GM06990 (cell line): ENCODE data around the gene MROH7.

Experiments used
- DNase-seq: peaks from one replicate; pipeline ENCODE4 v3.0.0-alpha.2; 2011; ENCODE audit not compliant: insufficient read length; ENCODE audit errors: extremely low read depth
- H3K27me3 ChIP-seq: replicated peaks from 2 replicates; pipeline ENCODE4 v1.6.0; 2011; ENCODE audit warnings: low read length; ENCODE audit not compliant: control insufficient read depth, insufficient read depth
- H3K36me3 ChIP-seq: 2 replicates; pipeline ENCODE4 v1.5.1; 2011; ENCODE audit warnings: low read length; ENCODE audit not compliant: control insufficient read depth, insufficient read depth
- H3K4me3 ChIP-seq: replicated peaks from 2 replicates; pipeline ENCODE4 v1.5.1; 2011; ENCODE audit warnings: low read depth, mild to moderate bottlenecking, control low read depth, low read length
- TF ChIP-seq, protein P1 (sequence below): IDR thresholded peaks from 2 replicates; pipeline ENCODE4 v1.5.1; 2011; ENCODE audit warnings: low read length, control low read depth, mild to moderate bottlenecking, inconsistent platforms; ENCODE audit not compliant: insufficient read depth, poor library complexity, severe bottlenecking

MROH7 gene

DNA sequence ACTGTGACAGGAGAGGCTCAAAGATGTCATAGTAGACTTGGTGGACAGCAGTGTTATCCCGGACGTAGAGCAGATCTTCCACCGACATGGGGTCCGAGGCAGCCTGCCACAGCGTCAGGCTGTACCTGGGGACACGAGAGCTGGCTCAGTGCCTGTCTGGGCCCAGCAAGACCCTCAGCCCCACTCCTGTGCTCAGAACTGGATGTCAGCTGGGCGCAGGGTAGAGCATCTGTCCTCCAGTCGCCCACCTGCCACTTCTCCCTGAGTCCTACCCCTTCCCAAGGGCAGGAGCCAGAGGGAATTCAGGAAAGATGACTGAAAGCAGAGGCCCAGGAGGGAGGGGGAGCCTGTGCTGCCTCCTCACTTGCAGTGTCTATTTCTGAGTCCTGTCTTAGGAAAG lies 30.0 kb upstream of the MROH7 start:
- H3K4me3 ChIP-seq, result no peak overlapping the region
- no peaks in the 10 kb centered on the region; the same call in 1 of the 2 replicates for H3K27me3 ChIP-seq
- TF ChIP-seq, protein P1, sequence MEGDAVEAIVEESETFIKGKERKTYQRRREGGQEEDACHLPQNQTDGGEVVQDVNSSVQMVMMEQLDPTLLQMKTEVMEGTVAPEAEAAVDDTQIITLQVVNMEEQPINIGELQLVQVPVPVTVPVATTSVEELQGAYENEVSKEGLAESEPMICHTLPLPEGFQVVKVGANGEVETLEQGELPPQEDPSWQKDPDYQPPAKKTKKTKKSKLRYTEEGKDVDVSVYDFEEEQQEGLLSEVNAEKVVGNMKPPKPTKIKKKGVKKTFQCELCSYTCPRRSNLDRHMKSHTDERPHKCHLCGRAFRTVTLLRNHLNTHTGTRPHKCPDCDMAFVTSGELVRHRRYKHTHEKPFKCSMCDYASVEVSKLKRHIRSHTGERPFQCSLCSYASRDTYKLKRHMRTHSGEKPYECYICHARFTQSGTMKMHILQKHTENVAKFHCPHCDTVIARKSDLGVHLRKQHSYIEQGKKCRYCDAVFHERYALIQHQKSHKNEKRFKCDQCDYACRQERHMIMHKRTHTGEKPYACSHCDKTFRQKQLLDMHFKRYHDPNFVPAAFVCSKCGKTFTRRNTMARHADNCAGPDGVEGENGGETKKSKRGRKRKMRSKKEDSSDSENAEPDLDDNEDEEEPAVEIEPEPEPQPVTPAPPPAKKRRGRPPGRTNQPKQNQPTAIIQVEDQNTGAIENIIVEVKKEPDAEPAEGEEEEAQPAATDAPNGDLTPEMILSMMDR, result no peak
- no peak for DNase-seq
- H3K36me3 ChIP-seq, result no peaks in the 10 kb centered on the region

DNA sequence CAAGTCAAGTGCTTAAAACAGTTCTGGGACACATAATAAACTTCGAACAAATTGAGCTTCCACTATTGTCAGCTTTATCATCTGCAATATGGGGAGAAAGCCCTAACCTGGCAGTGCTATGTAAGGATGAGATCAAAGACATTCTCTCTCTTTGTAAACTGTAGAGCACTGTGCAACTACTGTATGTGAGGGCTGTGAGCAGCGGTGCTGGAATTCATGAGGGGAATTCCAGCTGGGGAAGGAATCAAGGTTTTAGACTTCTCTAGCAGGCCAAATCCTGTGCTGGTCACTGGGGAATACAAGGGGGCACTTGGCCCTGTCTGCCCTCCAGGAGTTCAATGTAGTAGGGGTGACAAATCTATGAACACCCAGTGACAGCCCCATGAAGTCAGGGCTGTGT lies 27.6 kb upstream of the MROH7 start:
- Histone ChIP-seq H3K36me3 (no peaks in the 10 kb centered on the region), H3K27me3 (no peaks in the 10 kb centered on the region), H3K4me3 (no peak overlapping the region)
- TF ChIP-seq, protein P1, result no peak
- DNase-seq, result no peak

DNA sequence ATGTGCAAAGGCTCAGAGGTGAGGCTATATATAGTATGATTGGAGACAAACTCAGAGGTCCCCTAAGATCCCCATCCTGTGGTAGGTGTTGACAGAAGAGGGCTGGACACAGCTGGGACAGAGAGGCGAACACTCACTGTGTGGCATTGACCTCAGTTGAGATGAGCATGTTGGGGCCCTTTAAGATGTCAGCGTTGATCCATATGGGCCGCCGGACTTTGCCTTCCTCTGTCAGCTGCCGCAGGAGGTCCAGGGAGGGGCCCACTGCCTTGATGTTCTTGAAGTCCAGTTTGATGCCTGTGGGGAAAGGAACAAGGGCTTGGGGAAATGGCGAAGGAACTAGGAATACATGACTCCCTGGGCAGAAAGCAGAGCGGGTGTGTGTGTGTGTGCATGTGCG lies 27.0 kb upstream of the MROH7 start:
- no peak for DNase-seq
- no peaks in the 10 kb centered on the region for H3K27me3 ChIP-seq
- H3K4me3 ChIP-seq, result no peak overlapping the region
- no peaks in the 10 kb centered on the region for H3K36me3 ChIP-seq
- TF ChIP-seq, protein P1, result no peak

DNA sequence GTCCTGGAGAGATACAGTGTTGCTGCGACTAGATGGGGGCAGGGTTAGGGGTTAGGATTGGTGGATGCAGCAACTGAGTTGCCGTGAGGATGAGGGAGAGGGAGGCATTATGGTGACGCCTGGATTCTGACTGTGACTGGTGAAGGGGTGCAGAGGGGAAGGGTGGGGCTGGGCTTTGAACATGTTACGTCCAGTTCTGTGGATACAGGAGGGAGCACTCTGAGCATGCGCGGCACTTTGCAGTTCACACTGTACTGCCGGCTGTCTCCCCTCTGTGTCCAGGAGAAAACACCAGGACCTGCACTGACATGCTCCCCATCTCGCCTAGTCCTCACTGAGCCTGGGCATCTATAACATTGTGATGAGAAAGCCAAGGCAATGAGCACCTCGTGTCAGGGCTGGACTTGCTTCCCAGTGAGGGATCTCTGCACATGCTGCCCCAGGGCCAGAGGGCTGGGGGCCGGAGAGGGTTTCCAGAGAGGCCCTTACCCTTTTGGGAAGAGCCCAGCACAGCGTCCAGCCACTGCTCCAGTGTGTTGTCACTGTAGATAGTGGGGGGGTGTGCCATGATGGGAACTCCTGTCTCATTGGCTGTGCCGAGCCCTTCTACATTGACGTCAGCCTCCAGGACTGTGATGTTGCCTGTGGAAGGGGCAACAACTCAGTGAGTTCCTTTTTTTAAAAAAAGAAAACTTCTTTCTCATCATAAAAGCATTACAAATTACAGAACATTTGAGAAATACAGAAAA lies 25.9 kb upstream of the MROH7 start:
- Histone ChIP-seq H3K27me3 (no peaks in the 10 kb centered on the region), H3K36me3 (no peaks in the 10 kb centered on the region), H3K4me3 (no peak overlapping the region)
- TF ChIP-seq, protein P1, result no peak
- DNase-seq, result no peak

DNA sequence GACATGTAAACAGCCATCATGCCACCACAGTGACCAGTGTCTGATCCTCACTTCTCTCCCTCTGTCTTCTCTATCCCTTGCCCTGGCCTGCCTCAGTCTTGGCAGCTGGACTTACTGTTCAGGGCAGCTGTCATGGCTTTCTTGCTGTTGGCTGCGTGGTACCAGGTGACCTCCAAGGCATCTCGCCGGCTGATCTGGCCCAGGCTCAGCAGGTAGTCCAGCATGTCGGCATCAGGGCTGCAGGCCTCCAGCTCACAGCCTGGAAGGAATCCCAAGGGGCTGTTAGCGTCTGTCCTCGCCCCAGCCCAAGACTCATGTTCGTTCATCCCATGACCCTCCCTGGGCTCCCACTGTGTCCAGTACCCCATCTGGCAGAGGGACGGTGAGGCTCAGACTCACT lies 21.8 kb upstream of the MROH7 start:
- no peak overlapping the region for H3K4me3 ChIP-seq
- H3K27me3 ChIP-seq, result no peaks in the 10 kb centered on the region
- no peaks in the 10 kb centered on the region for H3K36me3 ChIP-seq
- TF ChIP-seq, protein P1, result no peak
- no peak for DNase-seq
